Suprapubic skin (tissue), 4 donors: ENCODE measurements around the gene PRMT7. TPM values are rescaled to one million over a fixed set of nuclear protein-coding genes. Genes with fewer than 3 reads are reported as not detected.
"Not testable (repeated sequence)": the region's sequence is repeated elsewhere in the genome, so short reads cannot be mapped to it uniquely, and the experiment has no call there.

ENCODE experiments used
- DNase-seq, 2 donors: peaks; one replicate each; pipeline ENCODE4 v3.0.0-alpha.2; 2019; ENCODE audit warnings: low spot score in 2 of 2
- H3K27ac ChIP-seq: fragments of 200-600 bp; sonication (generic); one replicate; pipeline ENCODE4 v1.5.1; 2019
- H3K27me3 ChIP-seq: fragments of 200-600 bp; sonication (generic); one replicate; pipeline ENCODE4 v1.5.1; 2019
- H3K36me3 ChIP-seq: fragments of 200-600 bp; sonication (generic); one replicate; pipeline ENCODE4 v1.5.1; 2019
- H3K4me1 ChIP-seq: fragments of 200-600 bp; sonication (generic); one replicate; pipeline ENCODE4 v1.5.1; 2019
- H3K4me3 ChIP-seq: fragments of 200-600 bp; sonication (generic); one replicate; pipeline ENCODE4 v1.5.1; 2019; ENCODE audit warnings: mild to moderate bottlenecking
- H3K9me3 ChIP-seq: fragments of 200-600 bp; sonication (generic); one replicate; pipeline ENCODE4 v1.5.1; 2019
- CTCF ChIP-seq, 2 donors: fragments of 200-600 bp in 1 of 2; fragments of 450-650 bp in 1 of 2; sonication (generic) in 1 of 2; IDR thresholded peaks; one replicate each; pipeline ENCODE4 v1.5.1; 2016 to 2019; ENCODE audit warnings: antibody characterized with exemption in 2 of 2, mild to moderate bottlenecking in 1 of 2, moderate library complexity in 1 of 2
- EP300 ChIP-seq: sonication (generic); formaldehyde crosslinking; IDR thresholded peaks from one replicate; pipeline ENCODE4 v1.6.1; 2017; ENCODE audit warnings: antibody characterized with exemption
- POLR2A ChIP-seq, 2 donors: fragments of 450-650 bp; IDR thresholded peaks; one replicate each; pipeline ENCODE4 v1.6.1; 2017; ENCODE audit warnings: antibody characterized with exemption in 2 of 2, mild to moderate bottlenecking in 2 of 2, moderate library complexity in 2 of 2
- POLR2AphosphoS5 ChIP-seq, 3 donors: sonication (generic); formaldehyde crosslinking; IDR thresholded peaks; one replicate each; pipeline ENCODE4 v1.6.1; 2017; ENCODE audit warnings: antibody characterized with exemption in 3 of 3
- WGBS: methylation state at CpG from one replicate; pipeline ENCODE4 v1.1.5; 2018; 5-methylcytosine and 5-hydroxymethylcytosine counted together
- total RNA-seq, 4 donors: library from RNA; depleted of rRNA; stranded (reverse); fragments of >200 nt; gene quantifications; one replicate each; pipeline ENCODE4 v1.1.0, GENCODE V29; 2016

Gene PRMT7
- total RNA-seq, 4 donors from 2014 or later = 38.8 to 101 (median 69.9) TPM

- Histone ChIP-seq H3K27ac (peak overlapping the region; percentile 71), H3K36me3 (peaks cover 18% of the 10 kb centered on the region), H3K27me3 (no peaks in the 10 kb centered on the region), H3K9me3 (no peaks in the 10 kb centered on the region), H3K4me3 (no peak overlapping the region), H3K4me1 (peaks cover 93% of the 10 kb centered on the region)
- WGBS = 92% methylated on average over 3 of the region's 3 CpGs
- TF ChIP-seq POLR2AphosphoS5 (IDR thresholded peaks at IDR 0.05) = no peak
- no peak for TF ChIP-seq EP300
- no peak for TF ChIP-seq CTCF (IDR thresholded peaks at IDR 0.05)
- no peak for TF ChIP-seq POLR2A (IDR thresholded peaks at IDR 0.05)
- no peak for DNase-seq
Observed at GRCh38 chr16:68285683-68286082, 25.1 kb upstream of the PRMT7 start.

GRCh38 chr16:68286153-68287074 is 24.4 kb upstream of the PRMT7 start:
- Histone ChIP-seq H3K9me3 (no peaks in the 10 kb centered on the region), H3K36me3 (peaks cover 25% of the 10 kb centered on the region), H3K4me1 (peaks cover 91% of the 10 kb centered on the region), H3K27ac (peak overlapping the region; percentile 79), H3K27me3 (no peaks in the 10 kb centered on the region), H3K4me3 (no peak overlapping the region)
- DNase-seq = no peak
- no peak for TF ChIP-seq EP300
- no peak for TF ChIP-seq POLR2A (IDR thresholded peaks at IDR 0.05)
- no peak for TF ChIP-seq CTCF (IDR thresholded peaks at IDR 0.05)
- no peak for TF ChIP-seq POLR2AphosphoS5 (IDR thresholded peaks at IDR 0.05)
- WGBS = 83% methylated on average over 12 of the region's 12 CpGs

- no peaks in the 10 kb centered on the region for H3K27me3 ChIP-seq
- H3K4me1 ChIP-seq = peaks cover 79% of the 10 kb centered on the region
- WGBS = 67% methylated on average over 8 of the region's 11 CpGs
- DNase-seq = peak; percentile 86 to 88
- H3K4me3 ChIP-seq = no peak overlapping the region
- H3K36me3 ChIP-seq = peaks cover 31% of the 10 kb centered on the region
- TF ChIP-seq POLR2AphosphoS5 (IDR thresholded peaks at IDR 0.05) = peak in 2 of 3 donors; percentile 18 to 59
- no peak for TF ChIP-seq POLR2A (IDR thresholded peaks at IDR 0.05)
- no peaks in the 10 kb centered on the region for H3K9me3 ChIP-seq
- peak overlapping the region; percentile 79 for H3K27ac ChIP-seq
Observed at GRCh38 chr16:68287276-68288251, 23.3 kb upstream of the PRMT7 start.

- peaks cover 38% of the 10 kb centered on the region for H3K36me3 ChIP-seq
- WGBS = 100% methylated on average over 1 of the region's 1 CpG
- H3K9me3 ChIP-seq = no peaks in the 10 kb centered on the region
- TF ChIP-seq POLR2AphosphoS5 (IDR thresholded peaks at IDR 0.05) = no peak
- TF ChIP-seq CTCF (IDR thresholded peaks at IDR 0.05) = no peak
- TF ChIP-seq EP300 = no peak
- no peak for TF ChIP-seq POLR2A (IDR thresholded peaks at IDR 0.05)
- no peak for DNase-seq
- H3K27ac ChIP-seq = peak overlapping the region; percentile 79
- peaks cover 74% of the 10 kb centered on the region for H3K4me1 ChIP-seq
- H3K4me3 ChIP-seq = no peak overlapping the region
- H3K27me3 ChIP-seq = no peaks in the 10 kb centered on the region
Observed at GRCh38 chr16:68288252-68288650, 22.6 kb upstream of the PRMT7 start.

GRCh38 chr16:68288796-68289195 is 22.0 kb upstream of the PRMT7 start:
- H3K27ac ChIP-seq = peak overlapping the region; percentile 79
- DNase-seq, H3K4me3 ChIP-seq, H3K27me3 ChIP-seq, H3K9me3 ChIP-seq: not testable (repeated sequence)
- WGBS = 86% methylated on average over 9 of the region's 9 CpGs
- peaks cover 43% of the 10 kb centered on the region for H3K36me3 ChIP-seq
- H3K4me1 ChIP-seq = peaks cover 70% of the 10 kb centered on the region
